Measurements from ENCODE around the gene RAB36.

RAB36 gene

DNA sequence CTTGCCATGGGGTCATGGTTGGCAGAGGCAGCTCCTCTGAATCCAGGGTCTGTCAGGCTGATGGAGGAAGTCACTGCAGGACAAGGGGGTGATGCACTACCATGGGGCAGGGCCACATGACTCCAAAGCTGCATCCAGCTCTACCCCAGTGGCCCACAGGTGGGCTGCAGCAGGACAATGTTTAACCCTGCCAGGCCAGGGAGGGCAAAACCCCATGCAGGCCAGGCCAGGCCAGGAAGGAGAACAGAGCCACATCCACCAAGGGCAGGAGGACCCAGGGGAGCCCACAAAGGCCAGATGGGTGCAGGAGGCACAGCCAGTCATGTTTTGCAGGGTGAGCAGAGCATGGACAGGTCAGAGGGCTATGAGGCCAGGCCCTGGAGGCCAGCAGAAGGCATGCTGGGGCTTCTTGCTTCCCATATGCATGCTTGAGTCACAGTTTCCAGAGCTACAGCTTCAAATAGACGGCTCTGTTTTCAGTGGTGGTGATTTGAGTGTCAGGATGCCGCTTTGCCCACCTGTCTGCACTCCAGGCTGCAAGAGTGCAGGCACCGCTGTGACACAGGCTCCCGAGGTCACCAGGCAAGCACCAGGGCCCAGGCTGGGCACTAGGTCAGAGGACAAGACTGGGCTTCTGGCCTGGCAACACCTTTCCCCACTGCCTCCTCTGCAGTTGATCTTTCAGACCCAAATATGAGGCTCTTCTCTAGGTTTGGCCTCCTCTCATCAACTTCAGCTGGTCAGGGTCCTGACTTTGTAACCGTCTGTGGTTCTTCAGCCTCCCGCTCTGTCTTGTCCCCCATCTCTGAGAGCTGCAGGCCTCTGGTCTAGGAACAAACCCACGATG is 26.4 kb upstream of the RAB36 start:
- in situ Hi-C loops (cut with HindIII; ENCODE audit: low sequenced_read_pairs): loop anchor here (10.0 to 25.0 kb wide), 2 partner anchors 74 to 132 kb away; no protein-coding TSS in a partner anchor

DNA sequence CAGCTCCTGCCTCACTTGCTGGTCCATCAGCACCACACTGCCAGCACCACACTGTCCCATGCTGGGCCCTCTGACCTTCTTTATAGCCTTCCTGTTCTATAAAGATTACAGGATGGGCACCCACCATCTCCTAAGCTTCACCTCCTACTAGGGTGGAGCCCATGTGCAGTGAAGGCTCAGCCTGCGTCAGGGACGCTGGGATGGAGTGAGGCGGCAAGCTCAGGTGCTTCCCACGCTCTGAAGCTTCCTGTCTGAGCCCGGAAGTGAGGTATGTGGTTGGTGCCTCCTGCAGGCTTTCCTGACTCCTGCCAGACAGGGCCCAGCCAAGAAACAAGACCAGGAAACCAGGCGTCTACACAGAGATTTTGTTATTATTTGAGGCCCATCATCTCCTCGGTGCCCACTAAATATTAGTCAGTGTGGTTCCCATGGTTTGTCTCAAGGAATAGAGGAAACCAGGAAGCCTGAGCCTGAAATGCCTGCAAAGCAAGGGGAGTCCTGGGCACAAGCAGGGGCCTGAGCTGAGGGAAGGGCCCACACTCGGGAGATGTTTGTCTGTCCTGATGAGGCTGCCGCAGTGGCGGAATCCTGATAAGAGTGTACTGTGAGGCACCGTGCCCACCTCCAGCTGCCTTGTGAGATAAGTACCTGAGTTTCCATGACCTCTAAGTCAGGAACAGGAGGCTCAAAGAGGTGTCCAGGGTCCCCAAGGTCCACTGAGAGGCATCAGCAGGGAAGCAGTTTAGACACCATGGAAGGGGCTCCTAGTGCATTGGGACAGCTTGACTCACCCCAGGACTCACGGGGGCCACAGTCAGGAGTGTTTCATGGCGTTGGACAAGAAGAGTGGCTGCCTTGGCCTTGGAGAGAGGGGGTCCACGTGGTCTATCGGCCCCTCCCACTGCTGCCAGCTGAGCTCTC is 25.5 kb upstream of the RAB36 start:
- in situ Hi-C loops (cut with HindIII; ENCODE audit: low sequenced_read_pairs): loop anchor here (10.0 to 25.0 kb wide), 2 partner anchors 75 to 132 kb away; no protein-coding TSS in a partner anchor

DNA sequence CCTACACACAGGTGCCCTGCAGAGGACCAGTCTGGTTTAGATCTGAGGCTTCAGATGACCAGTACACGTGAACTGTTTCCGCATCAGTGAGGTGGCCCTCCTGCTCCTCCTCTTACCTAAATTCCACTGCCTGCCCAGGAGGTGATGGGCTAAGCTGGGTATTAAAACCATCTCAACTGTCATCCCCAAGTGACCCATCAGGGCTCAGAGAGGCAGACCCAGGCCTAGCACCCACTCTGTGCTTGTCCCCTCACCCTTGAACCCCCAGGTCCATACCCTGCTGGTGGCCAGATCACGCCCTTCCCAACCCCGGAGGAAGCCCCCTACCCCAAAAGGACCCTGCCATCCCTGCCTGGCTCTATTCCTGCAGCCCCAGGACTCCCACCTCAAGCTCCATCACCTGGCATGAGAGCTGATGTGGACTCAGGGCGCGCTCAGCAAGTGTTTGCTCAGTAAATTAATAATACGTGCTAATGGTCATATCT is 24.8 kb upstream of the RAB36 start:
- in situ Hi-C loops (cut with HindIII; ENCODE audit: low sequenced_read_pairs): loop anchor here (25.0 kb wide), 1 partner anchor 133 kb away; no protein-coding TSS in a partner anchor

DNA sequence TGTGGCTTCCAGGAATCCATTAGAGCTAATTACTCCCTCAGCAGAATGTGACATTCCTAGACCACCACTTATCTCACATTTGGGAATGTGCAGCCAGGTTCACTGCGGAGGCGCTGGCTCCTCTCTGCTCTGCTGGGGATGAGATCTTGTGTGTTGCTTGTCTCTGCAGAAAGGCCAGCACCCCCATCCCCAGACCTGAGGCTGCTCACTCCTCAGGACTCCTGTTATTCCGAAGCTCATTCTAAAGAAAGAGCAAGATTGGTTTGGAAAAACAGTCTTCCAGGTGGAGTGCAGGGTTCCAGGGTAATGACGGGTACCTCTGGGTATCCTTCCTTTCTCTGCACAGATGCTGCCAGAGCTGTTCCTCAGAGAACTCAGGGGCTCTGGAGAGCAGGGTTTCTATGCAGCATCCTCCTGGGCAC is 24.3 kb upstream of the RAB36 start:
- in situ Hi-C loops (cut with HindIII; ENCODE audit: low sequenced_read_pairs): loop anchor here (25.0 kb wide), 1 partner anchor 134 kb away; no protein-coding TSS in a partner anchor

DNA sequence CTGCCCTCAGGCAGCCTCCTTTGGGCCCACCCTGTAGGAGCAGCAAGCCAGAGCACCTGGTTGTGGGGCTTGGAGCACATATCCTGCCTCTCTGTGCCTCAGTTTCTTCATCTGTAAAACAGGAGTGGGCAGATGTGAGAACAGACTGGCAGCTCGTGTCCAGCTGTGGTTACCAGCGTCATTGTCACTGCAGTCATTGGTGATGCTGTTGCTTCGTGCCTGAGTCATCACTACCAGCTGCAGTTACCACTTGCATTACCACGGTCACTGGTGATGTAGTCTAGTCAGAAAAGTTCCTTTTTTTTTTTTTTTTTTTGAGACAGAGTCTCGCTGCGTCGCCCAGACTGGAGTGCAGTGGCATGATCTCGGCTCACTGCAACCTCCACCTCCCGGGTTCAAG is 23.9 kb upstream of the RAB36 start:
- in situ Hi-C loops (cut with HindIII; ENCODE audit: low sequenced_read_pairs): loop anchor here (25.0 kb wide), 1 partner anchor 134 kb away; no protein-coding TSS in a partner anchor

DNA sequence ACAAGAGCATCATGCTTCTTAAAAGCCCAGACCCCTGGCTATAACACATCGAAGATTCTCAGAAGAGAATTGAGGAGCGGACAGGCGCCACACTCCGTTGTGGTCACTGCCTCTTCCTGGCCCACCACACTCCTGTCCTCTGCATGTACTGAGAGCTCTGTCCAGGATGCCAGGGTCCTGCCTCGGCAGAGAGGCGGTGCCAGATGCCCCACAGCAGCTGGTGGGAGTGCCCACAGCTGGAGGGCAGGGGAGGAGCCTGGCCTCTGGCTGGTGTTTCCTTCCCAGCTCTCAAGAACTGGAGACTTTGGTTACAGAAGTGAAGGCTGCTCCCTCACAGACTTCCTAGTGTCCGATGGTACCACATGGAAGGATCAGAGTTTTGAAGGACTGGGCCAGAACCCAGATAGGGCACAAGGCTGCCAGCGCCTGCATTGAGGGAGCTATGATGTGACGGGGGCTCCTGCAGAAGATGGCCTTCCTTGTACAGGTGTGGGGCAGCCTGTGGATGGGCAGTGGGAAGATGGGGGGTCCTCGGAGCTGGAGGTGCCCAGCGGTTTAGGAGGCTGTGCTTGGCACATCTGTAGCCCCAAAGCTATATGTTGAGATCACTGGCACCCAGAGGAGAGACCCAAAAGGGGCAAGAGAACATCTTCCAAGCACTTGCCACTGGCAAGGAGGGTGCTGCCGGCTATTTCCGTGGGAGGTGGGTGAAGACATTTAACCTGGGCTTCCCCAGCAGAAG is 22.9 kb upstream of the RAB36 start:
- in situ Hi-C loops (cut with HindIII; ENCODE audit: low sequenced_read_pairs): loop anchor here (25.0 kb wide), 1 partner anchor 135 kb away; no protein-coding TSS in a partner anchor

DNA sequence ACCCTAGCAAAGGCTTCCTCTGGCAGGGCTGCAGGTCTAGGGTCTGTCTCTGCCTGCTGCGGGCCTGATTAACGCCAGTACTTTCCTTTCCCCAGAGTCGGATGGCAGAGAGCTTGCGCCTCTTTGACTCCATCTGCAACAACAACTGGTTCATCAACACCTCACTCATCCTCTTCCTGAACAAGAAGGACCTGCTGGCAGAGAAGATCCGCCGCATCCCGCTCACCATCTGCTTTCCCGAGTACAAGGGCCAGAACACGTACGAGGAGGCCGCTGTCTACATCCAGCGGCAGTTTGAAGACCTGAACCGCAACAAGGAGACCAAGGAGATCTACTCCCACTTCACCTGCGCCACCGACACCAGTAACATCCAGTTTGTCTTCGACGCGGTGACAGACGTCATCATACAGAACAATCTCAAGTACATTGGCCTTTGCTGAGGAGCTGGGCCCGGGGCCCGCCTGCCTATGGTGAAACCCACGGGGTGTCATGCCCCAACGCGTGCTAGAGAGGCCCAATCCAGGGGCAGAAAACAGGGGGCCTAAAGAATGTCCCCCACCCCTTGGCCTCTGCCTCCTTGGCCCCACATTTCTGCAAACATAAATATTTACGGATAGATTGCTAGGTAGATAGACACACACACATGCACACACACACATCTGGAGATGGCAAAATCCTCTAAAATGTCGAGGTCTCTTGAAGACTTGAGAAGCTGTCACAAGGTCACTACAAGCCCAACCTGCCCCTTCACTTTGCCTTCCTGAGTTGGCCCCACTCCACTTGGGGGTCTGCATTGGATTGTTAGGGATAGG is 22.1 kb upstream of the RAB36 start:
- in situ Hi-C loops (cut with HindIII; ENCODE audit: low sequenced_read_pairs): loop anchor here (25.0 kb wide), 1 partner anchor 136 kb away; no protein-coding TSS in a partner anchor

DNA sequence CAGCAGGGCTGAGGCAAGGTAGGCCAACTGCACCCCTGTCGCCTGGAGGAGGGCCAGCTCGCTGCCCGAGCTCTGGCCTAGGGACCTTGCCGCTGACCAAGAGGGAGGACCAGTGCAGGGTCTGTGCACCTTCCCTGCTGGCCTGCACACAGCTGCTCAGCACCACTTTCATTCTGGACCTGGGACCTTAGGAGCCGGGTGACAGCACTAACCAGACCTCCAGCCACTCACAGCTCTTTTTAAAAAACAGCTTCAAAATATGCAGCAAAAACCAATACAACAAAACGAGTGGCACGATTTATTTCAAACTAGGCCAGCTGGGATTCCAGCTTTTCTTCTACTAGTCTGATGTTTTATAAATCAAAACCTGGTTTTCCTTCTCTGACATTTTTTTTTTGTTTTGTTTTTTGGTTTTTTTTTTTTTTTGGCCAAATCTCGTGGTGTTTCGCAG is 21.4 kb upstream of the RAB36 start:
- in situ Hi-C loops (cut with HindIII; ENCODE audit: low sequenced_read_pairs): loop anchor here (25.0 kb wide), 1 partner anchor 137 kb away; no protein-coding TSS in a partner anchor

DNA sequence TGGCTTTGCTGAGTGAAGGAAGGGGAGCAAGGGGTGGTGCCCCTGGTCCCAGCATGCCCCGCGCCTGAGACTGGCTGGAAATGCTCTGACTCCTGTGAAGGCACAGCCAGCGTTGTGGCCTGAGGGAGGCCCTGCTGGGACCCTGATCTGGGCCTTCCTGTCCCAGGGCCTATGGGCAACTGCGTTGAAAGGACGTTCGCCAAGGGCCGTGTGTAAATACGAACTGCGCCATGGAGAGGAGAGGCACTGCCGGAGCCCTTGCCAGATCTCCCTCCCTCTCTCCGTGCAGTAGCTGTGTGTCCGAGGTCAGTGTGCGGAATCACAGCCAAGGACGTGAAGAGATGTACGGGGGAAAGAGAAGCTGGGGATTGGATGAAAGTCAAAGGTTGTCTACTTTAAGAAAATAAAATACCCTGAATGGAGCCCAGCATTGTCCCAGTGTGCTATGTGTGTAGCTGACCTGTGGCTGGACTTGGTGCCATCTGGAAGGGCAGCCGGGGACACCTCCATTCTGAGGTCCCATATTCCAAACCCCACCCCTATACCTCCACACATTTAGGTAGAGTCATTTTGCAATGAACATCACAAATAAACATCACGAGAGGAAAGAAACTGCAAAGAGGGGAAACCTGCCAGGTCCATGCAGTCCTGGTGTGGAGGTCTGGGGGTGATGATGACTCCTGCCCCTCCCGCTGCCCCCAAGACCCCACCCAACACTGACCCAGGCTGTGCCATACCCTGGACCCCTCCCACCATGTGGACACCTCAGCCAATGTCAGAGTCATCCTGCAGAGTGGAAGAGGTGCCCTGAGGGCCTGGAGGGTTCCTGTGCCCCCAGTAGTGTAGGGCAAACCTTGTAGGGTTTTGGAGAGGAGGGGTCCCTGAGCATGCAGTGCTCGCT is 20.4 kb upstream of the RAB36 start:
- in situ Hi-C loops (cut with HindIII; ENCODE audit: low sequenced_read_pairs): loop anchor here (25.0 kb wide), 1 partner anchor 138 kb away; no protein-coding TSS in a partner anchor

DNA sequence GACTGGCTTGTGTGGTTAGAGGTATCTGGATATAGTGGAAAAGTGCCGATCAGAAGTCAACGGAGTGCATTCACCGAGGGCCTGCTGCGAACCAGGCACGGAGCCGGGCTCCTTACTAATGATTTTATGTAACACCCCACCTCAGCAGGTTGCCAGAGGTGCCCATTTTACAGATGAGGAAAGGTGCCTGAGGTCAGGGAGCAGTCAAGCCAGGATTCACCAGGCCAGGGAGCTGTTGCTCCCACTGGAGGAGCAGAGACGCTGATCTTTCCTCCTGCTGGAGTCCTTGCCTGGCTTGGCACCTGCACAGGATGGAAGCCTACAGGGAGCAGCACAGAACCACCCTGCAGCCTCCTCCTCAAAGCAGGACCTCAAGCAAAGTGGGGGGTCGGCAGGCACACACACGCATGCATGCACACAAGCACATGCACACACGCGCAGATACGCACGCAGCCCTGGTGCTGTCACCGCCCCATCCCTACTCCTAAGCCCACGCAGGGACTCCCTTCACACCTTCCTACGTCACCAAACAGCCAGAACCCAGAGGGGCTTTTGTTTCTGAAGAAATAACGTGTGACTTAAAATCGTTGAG is 19.7 kb upstream of the RAB36 start:
- in situ Hi-C loops (cut with HindIII; ENCODE audit: low sequenced_read_pairs): no loop called here

DNA sequence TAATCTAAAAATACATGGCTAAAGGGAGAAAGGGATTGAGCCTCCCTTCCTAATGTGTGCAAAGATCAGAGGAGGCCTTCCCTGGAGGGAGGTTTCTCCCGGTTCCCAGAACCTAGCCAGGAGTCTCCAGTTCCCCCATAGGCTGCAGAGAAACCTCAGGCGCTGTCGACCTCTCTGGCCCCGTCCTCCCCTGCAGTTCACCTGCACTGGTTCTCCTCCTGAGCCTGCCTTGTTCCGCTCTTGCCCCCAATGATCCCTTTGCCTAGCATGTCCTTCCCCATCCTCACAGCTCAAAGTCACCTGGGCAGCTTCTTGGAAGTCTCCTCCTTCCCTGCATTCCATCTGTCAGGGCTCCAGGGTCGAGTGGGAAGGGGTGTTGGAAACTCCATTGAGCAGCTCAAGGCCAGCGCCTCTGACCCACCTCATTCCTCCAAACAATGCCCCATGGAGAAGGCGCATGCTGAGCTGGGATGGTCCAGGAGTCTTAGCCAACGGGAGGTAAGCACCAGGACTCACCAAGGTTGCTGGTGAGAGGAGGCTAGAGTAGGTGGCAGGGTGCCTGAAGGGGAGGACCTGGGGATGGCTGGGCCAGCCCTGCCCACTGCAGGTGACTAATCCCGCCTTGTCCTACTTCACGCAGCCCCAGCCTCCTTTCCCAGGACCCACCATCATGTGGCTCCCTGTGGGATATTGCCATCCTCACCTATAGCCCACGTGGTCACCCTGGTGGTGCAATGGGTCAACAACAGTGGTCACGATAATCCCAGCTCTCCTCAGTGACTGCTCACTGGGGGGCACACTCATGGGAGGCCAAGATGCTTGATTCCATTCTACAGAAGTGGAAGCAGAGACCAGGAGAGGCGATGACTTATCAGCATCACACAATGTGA is 18.9 kb upstream of the RAB36 start:
- in situ Hi-C loops (cut with HindIII; ENCODE audit: low sequenced_read_pairs): no loop called here

DNA sequence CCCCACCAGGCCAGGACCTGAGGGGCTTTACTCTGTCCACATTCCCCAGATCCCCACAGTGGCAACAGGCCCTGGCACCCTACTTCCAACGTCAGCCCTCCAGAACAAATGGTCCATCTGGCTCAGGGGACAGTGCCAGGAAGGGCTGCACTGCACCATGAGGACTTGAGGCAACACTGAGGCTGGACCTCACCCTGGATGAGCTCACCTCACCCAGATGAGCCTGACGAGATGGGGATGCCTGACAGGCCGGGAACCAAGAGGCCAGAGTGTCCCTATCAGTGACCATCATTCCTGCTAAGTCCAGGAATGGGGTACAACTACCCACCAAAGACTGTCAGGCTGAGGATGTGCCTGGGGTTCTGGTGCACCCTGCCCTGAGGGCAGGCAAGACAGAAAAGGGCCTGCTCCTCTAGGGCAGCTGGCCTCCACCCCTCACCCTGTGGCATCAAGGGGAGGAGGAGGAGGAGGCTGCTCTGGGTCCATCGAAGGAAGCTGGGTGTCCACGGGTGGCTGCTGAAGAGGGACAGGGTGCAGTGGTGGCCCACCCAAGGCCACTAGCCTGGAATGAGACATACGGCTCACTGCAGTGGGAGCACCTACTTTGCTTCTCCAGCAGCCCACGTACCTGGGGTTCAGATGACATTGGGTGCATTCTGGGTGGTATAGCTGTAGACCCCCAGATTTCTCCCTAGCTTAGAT is 18.1 kb upstream of the RAB36 start:
- in situ Hi-C loops (cut with HindIII; ENCODE audit: low sequenced_read_pairs): no loop called here

DNA sequence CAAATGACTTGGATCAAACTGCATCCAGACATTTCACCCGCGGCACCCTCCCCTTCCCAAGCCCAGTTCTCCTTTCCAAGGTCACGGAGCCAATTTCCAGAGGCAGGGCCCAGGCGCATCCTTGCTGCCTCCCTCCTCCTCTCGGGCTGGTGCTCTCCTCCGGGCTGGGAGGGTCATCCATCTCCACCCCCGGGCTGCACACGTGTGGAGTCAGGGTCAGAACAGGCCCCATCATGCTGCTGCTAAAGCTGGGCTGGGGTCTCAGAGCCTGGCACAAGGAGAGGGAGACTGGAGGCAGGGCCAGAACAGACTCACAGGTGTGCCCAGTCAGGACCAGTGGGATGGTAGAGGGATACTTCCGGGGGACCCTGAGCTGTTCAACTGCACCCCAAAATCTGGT is 17.5 kb upstream of the RAB36 start:
- in situ Hi-C loops (cut with HindIII; ENCODE audit: low sequenced_read_pairs): no loop called here

DNA sequence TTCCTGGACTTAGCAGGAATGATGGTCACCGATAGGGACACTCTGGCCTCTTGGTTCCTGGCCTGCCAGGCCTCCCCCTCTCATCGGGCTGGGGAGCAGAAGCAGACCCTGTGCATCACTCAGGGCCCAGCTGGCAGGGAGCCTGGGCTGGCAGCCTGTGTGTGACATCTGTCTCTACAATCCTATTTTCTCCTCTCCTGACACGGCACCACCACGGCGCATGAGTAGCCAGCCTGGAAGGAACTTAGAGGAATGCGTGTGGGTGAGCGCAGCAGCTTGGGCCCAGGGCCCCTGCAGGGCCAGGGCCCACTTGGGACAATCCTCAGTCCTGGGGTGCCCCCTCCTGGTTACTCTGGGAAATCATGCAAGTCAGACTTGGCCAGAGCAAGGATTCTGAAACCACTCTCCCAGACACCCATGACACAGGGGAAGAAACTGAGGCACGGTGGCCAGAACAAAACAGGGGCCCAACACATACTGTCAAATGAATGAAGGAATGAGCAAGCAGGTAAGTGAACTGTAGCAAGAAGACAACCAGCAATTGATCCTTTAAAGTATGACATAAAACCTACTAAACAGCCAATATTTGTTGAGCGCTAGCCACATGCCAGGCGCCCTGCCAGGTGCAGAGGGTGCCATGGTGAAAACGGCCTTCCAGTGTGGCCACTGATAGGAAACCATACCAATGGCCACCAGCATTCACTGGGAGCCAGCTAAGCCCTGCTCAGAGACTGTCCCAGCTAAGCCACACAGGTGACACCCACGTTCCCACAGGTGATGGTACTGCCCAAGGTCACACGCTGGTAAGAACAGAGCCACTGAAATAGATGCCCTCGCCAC is 16.8 kb upstream of the RAB36 start:
- in situ Hi-C loops (cut with HindIII; ENCODE audit: low sequenced_read_pairs): no loop called here

DNA sequence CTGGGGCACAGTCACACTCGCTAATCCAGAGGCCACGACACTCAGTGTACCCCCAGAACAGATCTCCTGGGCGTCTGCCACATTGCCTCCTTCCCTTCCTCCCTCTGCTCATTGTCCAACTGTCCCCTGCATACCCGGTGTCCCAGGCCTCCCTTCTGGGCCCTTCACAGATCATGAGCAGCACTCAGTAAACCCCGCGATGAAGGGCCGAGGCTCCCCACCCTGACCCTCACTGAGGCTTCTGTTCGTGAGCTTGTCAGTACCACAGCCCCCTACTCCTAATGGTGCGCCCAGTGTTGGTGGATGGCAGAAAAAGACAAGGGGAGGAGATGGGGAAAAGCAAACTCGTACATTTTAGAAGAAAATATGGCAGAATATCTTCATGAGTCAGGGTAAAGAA is 16.1 kb upstream of the RAB36 start:
- in situ Hi-C loops (cut with HindIII; ENCODE audit: low sequenced_read_pairs): no loop called here

All from DLD1 (cell line).